ENCODE measurements around the gene KIR2DL3.

The KIR2DL3 gene

GRCh38 chr19:54795758-54796157 lies 57.4 kb downstream of the KIR2DL3 start:
- DNase-seq: no peak

All from stimulated activated CD8-positive, alpha-beta memory T cell treated with anti-CD3 and anti-CD28 coated beads, Interleukin-4, amount 100 ng/mL, for 48 hours (primary cell).